ENCODE results near the gene ZNF485.

GRCh38 chr10:43557214-43557613, 49.0 kb upstream of the ZNF485 start:
- TF ChIP-seq CTCF (IDR thresholded peaks at IDR 0.05; ENCODE audit: low read depth, low read length, poor library complexity, severe bottlenecking), result no peak
- TF ChIP-seq EZH2phosphoT487 (IDR thresholded peaks at IDR 0.05; ENCODE audit: borderline replicate concordance, low read length), result no peak

All from DOHH2 (cell line).